ENCODE data around the gene ANKRD40.

The ANKRD40 gene

GRCh38 chr17:50685334-50685665, 22.4 kb downstream of the ANKRD40 start:
- TF ChIP-seq, protein P1, sequence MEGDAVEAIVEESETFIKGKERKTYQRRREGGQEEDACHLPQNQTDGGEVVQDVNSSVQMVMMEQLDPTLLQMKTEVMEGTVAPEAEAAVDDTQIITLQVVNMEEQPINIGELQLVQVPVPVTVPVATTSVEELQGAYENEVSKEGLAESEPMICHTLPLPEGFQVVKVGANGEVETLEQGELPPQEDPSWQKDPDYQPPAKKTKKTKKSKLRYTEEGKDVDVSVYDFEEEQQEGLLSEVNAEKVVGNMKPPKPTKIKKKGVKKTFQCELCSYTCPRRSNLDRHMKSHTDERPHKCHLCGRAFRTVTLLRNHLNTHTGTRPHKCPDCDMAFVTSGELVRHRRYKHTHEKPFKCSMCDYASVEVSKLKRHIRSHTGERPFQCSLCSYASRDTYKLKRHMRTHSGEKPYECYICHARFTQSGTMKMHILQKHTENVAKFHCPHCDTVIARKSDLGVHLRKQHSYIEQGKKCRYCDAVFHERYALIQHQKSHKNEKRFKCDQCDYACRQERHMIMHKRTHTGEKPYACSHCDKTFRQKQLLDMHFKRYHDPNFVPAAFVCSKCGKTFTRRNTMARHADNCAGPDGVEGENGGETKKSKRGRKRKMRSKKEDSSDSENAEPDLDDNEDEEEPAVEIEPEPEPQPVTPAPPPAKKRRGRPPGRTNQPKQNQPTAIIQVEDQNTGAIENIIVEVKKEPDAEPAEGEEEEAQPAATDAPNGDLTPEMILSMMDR (IDR thresholded peaks at IDR 0.05; ENCODE audit: low read depth, low read length, missing control alignments), result no peak
- DNase-seq (ENCODE audit: low read depth), result no peak
- no peak overlapping the region for H3K4me3 ChIP-seq (ENCODE audit: low read depth, low read length)

- H3K4me3 ChIP-seq (ENCODE audit: low read depth, low read length), result no peak overlapping the region
- DNase-seq (ENCODE audit: low read depth), result no peak
- TF ChIP-seq, protein P1 (IDR thresholded peaks at IDR 0.05; ENCODE audit: low read depth, low read length, missing control alignments), result no peak
Measured at GRCh38 chr17:50684612-50685333, 22.9 kb downstream of the ANKRD40 start.

- H3K4me3 ChIP-seq (ENCODE audit: low read depth, low read length), result no peak overlapping the region
- TF ChIP-seq, protein P1 (IDR thresholded peaks at IDR 0.05; ENCODE audit: low read depth, low read length, missing control alignments), result no peak
- DNase-seq (ENCODE audit: low read depth), result no peak
Measured at GRCh38 chr17:50684288-50684611, 23.5 kb downstream of the ANKRD40 start.

DNA sequence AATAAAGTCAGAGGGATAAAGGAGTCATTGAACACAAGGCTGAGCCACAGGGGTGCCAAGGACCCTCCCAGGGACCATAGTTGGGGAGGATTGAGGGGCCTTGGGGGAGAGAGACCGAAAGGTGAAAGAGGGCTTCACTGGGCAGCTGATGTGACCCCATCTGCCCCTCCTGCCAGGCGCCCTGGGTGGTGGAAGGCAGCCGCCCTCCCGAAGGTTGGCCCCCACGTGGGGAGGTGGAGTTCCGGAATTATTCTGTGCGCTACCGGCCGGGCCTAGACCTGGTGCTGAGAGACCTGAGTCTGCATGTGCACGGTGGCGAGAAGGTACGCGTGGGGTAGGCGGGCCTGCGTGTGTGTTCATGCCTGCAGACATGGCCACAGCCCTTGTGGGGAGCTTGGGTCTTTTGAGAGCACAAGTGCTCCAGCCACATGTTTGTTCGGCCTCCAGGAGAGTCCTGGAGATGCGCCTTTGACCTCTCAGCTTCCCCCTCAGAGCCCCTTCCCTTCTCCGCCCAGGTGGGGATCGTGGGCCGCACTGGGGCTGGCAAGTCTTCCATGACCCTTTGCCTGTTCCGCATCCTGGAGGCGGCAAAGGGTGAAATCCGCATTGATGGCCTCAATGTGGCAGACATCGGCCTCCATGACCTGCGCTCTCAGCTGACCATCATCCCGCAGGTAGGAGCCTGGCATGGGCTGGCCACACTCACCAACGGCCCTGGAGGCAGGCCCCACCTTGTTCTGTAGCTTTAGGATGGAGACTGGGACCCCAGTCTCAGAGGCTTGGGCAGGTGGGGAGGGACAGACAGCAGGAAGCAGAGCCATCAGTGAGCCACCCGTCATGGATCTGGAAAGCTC, 24.1 kb downstream of the ANKRD40 start:
- no peak overlapping the region for H3K4me3 ChIP-seq (ENCODE audit: low read depth, low read length)
- TF ChIP-seq, protein P1 (IDR thresholded peaks at IDR 0.05; ENCODE audit: low read depth, low read length, missing control alignments), result no peak
- DNase-seq (ENCODE audit: low read depth), result no peak

DNA sequence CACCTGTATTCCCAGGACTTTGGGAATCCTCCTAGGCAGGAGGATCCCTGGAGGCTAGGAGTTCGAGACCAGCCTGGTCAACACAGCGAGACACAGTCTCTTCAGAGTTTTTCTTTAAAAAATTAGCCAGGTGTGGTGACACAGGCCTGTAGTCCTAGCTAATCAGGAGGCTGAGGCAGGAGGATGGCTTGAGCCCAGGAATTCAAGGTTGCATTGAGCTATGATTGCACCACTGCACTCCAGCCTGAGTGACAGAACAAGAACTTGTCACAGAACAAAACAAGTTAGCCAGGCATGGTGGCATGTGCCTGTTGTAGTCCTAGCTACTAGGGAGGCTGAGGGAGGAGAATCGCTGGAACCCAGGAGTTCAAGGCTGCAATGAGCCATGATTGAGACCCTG, 24.8 kb downstream of the ANKRD40 start:
- no peak overlapping the region for H3K4me3 ChIP-seq (ENCODE audit: low read depth, low read length)
- DNase-seq (ENCODE audit: low read depth), result no peak
- TF ChIP-seq, protein P1 (IDR thresholded peaks at IDR 0.05; ENCODE audit: low read depth, low read length, missing control alignments), result no peak

DNA sequence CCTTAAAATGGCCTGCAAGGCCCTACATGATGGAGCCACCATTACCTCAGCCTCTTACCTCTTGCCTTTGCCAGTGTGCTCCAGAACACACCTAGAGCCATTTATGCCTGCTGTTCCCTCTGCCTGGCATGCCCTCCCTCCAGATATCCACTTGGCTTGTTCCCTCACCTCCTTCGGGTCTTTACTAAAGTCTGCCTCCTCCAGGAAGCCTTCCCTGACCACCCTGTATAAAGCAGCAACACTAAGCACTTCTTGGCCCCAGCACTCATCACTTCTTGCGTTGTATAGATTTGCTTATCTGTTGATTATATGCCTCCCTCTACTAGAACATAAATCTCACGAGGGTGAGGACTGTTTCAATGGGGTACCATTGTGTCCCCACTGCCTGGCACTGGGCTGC, 25.3 kb downstream of the ANKRD40 start:
- DNase-seq (ENCODE audit: low read depth), result no peak
- H3K4me3 ChIP-seq (ENCODE audit: low read depth, low read length), result no peak overlapping the region
- TF ChIP-seq, protein P1 (IDR thresholded peaks at IDR 0.05; ENCODE audit: low read depth, low read length, missing control alignments), result no peak
